ENCODE results near the gene CRTC1.
A peak's percentile ranks its signal among the peaks of the same experiment; 100 is the strongest.
"Not testable (repeated sequence)": the region's sequence is repeated elsewhere in the genome, so short reads cannot be mapped to it uniquely, and the experiment has no call there.

CRTC1 gene

DNA sequence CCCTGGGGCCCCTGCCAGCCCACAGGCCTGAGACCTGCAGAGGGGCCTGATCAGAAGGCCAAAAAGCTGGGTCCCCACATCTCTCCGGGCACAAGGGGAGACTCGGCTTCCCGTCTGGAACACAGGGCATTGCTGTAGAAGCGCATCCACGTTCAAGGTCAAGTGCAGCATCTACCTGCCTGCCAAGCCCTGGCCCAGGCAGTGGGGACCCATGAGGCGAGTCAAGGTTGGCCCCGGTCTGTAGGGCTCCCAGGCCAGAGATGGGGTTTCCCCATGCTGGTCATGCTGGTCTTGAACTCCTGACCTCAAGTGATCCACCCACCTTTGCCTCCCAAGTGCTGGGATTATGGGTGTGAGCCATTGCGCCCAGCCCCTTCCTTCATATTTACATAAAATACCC lies 121.2 kb downstream of the CRTC1 start:
- no peak for DNase-seq (ENCODE audit: low spot score)

DNA sequence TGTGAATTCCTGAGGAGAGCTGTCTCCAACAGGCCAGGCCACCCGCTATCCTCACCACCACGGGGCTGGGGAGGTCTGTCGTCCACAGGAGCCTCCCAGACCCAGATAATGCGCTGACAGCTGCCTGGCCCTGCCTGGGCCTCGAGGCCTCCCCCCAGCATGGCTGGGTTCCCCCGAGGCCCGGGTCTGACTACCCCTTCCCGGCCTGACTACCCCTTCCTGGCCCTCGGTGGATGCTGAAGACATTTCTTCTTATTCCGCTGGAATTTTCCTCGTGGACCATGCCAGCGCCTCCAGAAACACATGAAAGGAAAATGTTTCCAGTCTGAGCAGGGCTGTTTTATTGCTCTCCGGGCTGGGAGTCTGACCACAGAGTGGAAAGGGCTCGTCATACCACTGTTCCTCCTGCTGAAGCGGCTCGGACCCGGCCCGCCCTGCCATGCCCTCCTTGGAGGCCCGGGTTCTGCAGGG lies 124.4 kb downstream of the CRTC1 start:
- DNase-seq (ENCODE audit: low spot score), result no peak

DNA sequence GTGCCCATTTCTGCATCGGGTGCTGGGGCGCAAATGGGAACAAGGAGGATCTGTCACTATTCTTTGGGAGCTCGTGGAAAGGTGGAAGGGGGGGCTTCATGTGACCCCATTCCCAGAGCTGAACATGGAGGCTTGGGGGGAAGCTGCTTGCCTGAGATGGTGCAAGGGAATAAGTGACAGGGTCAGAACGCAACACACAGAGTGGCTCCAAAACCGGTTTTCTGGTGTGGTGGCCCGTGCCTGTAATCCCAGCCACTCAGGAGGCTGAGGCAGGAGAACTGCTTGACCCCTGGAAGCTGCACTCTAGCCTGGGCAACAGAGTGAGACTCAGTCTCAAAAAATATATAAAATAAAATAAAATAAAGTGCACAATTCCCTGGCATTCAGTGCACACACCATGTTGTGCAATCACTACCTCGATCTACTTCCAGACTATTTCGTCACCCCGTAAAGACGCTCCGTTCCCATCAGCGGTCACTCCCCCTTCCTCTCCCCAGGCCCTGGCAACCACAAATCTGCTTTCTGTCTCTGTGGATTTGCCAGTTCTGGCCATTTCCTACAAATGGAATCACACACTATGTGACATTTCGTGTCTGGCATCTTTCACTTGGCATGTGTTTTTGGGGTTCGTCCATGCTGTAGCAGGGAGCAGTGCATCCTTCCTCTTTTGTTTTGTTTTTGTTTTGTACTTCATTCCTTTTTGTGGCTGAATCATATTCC lies 125.8 kb downstream of the CRTC1 start:
- DNase-seq (ENCODE audit: low spot score), result no peak

DNA sequence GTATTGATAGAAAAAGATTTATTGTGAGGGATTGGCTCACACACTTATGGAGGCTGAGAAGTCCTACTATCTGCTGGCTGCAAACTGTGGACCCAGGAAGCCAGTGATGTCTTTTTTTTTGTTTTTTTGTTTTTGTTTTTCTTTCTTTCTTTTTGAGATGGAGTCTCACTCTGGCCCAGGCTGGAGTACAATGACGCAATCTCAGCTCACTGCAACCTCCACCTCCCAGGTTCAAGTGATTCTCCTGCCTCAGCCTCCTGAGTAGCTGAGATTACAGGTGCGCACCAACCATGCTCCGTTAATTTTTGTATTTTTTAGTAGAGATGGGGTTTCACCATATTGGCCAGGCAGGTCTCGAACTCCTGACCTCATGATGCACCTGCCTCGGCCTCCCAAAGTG lies 128.2 kb downstream of the CRTC1 start:
- DNase-seq (ENCODE audit: low spot score), result not testable (repeated sequence)

DNA sequence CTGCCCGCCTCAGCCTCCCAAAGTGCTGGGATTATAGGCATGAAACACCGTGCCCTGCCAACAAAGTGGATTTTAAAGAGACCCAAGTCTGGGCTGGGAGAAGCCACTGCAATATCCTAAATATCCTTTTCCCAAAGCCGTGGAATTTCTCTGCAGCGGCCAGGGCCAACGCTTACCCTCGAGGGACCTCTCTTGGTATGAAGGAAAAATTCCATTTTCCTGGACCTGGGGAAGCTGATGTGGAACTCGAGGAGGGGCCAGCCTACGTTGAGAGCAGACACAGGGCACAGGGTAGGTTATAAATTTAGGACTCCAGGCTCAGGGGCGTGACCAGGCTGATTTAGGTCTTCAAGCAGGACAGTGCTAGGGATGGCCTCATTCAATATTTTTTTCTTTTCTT lies 130.6 kb downstream of the CRTC1 start:
- DNase-seq (ENCODE audit: low spot score), result no peak

DNA sequence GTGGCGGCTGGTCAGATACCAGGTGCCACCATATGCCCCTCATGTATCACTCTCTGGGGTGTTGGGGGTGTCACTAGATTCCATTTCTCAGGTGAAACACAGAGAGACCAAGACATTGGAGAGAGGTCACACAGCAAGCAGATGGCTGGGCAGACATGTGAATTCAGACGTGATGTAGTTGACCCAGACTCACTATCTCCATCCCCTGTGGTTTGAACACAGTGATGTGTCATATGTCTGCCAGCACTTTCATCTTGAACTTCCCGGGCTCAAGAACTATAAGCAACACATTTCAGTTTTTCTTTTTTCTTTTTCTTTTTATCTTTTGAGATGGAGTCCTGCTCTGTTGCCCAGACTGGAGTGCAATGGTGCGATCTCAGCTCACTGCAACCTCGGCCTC lies 132.2 kb downstream of the CRTC1 start:
- DNase-seq (ENCODE audit: low spot score), result no peak

DNA sequence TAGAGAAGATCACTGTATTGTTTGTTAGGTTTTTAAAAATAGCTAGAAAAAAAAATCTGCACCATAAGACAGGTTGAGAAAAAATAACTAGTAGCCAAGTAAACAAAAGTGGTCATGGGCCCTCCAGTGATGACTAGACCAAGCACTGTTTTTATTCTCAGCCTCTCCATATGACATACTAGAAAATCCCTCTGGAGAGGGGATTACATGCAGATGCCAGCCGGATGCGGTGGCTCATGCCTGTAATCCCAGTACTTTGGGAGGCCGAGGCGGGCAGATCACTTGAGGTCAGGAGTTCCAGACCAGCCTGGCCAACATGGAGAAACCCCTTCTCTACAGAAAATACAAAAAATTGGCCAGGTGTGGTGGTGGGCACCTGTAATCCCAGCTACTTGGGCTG lies 133.2 kb downstream of the CRTC1 start:
- DNase-seq (ENCODE audit: low spot score), result peak; percentile 63

DNA sequence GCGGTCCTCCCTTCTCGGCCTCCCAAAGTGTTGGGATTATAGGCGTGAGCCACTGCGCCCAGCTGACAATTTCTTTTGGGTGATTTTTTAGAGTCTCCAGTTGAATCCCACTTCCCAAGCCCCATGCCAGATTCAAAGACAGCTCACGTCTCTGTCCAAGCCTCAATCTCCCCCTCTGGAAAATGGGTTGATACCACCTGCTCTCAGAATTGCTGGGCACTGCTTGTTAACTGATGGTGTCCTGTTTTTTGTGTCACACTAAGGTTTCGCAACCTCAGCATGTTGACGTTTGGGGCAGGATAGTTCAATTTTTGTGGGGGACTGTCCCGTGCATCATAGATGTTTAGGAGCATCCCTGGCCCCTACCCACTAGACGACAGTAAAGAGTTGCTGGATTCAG lies 134.1 kb downstream of the CRTC1 start:
- DNase-seq (ENCODE audit: low spot score), result no peak

DNA sequence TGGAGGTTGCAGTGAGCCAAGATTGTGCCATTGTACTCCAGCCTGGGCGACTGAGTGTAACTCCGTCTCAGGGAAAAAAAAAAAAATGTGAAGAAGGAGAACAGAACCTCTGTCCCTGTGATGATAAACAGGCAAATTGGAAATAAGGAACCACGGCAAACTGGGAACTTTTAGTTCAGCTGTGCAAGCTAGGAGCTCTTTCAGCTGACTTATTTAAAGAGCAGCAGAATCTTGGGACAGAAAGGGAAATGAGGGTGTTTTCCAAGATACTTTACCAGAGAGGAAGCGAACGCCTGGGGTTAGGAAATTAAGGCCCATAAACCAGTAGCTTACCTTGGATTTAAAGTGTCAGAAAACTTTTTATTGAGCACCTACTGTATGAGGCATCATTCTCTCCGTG lies 145.3 kb downstream of the CRTC1 start:
- no peak for DNase-seq (ENCODE audit: low spot score)

DNA sequence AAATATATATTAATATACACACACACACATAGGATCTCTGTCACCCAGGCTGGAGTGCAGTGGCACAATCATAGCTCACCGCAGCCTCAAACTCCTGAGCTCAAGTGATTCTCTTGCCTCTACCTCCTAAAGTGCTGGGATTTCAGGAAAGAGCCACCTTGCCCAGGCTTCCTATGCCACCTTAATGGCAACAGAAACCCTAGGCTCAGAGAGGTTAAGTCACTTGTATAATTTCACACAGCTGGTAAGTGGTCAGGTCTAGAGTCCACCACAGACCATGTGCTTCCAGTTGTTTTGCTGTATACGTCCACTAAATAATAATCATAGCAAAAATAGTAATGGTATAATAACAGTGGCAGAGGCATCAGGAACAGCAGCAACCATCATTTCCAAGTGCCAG lies 147.0 kb downstream of the CRTC1 start:
- DNase-seq (ENCODE audit: low spot score), result no peak

DNA sequence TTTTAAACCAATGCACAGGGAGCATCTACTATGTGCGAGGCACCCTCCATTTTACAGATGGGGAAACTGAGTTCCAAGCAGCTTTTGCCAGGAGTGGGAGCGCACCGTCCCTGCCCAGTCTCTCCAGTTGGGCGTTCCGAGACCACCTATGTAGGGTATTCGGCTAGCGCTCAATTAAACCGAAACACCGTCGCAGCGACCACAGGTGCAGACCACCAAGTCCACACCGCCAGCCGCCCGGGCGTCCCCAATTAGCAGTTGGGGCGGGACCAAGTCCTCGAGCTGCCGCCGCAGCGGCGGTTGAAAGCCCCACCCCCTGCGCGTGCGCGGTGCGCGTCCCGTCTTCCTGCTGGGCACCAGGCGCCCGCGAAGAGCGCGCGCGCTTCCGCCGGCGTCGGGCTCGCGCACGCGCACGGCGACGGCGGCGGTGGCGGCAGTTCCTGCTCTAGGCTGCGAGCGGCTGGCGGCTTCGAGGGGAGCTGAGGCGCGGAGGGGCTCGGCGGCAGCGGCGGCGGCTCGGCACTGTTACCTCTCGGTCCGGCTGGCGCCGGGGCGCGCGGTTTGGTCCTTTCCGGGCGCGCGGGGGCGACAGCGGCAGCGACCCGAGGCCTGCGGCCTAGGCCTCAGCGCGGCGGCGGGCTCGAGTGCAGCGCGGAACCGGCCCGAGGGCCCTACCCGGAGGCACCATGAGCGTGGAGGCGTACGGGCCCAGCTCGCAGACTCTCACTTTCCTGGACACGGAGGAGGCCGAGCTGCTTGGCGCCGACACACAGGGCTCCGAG lies 148.2 kb downstream of the CRTC1 start, which contains the start of gene UPF1:
Gene UPF1, plus strand, starts transcription at position 436 of the 782 bp plus-strand sequence. Its CDS starts 251 bp downstream, at position 687.
- DNase-seq (ENCODE audit: low spot score), result peak; percentile 99
